ENCODE results near the gene NOP56. TPM values are rescaled to one million over a fixed set of nuclear protein-coding genes. Genes with fewer than 3 reads are reported as not detected.

The NOP56 gene
- total and polyA plus RNA-seq, 2 of the 8 experiments (the other 6 are each of a cell fraction or from before 2014, with no cell fraction given) = 391 to 677 TPM

GRCh38 chr20:2658414-2659354, 6.3 kb downstream of the NOP56 start (continued):
- TF ChIP-seq CBX5 (IDR thresholded peaks at IDR 0.05; ENCODE audit: low read depth, low read length) (no peak), POLR2A (IDR thresholded peaks at IDR 0.05; ENCODE audit: control extremely low read depth in 1 of 2, low read depth in 2 of 2, low read length in 2 of 2) (peak; percentile 74 to 81; a peak in 2 of 3 replicates), EGR1 (IDR thresholded peaks at IDR 0.05; ENCODE audit: borderline replicate concordance, low read depth, low read length) (no peak), TEAD4 (IDR thresholded peaks at IDR 0.05; ENCODE audit: low read depth, low read length) (no peak), RAD21 (IDR thresholded peaks at IDR 0.05 in 1 of 2, conservative IDR thresholded peaks at IDR 0.05 in 1 of 2; ENCODE audit: low read depth in 2 of 2, low read length in 2 of 2) (no peak), BACH1 (IDR thresholded peaks at IDR 0.05; ENCODE audit: low read length) (no peak), E2F6 (IDR thresholded peaks at IDR 0.05) (no peak), JUND (IDR thresholded peaks at IDR 0.05; ENCODE audit: low read length) (no peak), EZH2 (IDR thresholded peaks at IDR 0.05; ENCODE audit: low read depth, low read length, severe bottlenecking) (no peak), KDM5A (IDR thresholded peaks at IDR 0.05; ENCODE audit: low read length) (no peak), POLR2AphosphoS5 (IDR thresholded peaks at IDR 0.05; ENCODE audit: low read depth, low read length) (peak; percentile 83), HDAC2 (IDR thresholded peaks at IDR 0.05; ENCODE audit: borderline replicate concordance in 1 of 2, low read depth in 2 of 2, low read length in 2 of 2) (no peak), CEBPB (IDR thresholded peaks at IDR 0.05; ENCODE audit: low read depth, low read length) (no peak)
